IMR-90 (cell line): Measurements from ENCODE around the gene CRYBB1. TPM values are rescaled to one million over a fixed set of nuclear protein-coding genes. Genes with fewer than 3 reads are reported as not detected.

Experiments
- ATAC-seq: fragments of 200-7000 bp; cut with Tn5 transposase; 2 replicates; pipeline ENCODE4 v1.9.1; 2020; ENCODE audit warnings: low read depth, mild to moderate bottlenecking, moderate library complexity
- BruUV-seq: library from RNA; stranded (reverse); fragments of 400-500 nt; replicated peaks from 2 replicates; lab custom pipeline; 2021; lab: Mats Ljungman, UMichigan
- CTCF ChIA-PET: fragments of 300-600 bp; formaldehyde crosslinking; extraction: SDS; loops from one replicate; lab custom pipeline; 2021; ENCODE audit warnings: antibody characterized with exemption; lab: Yijun Ruan, JAX
- POLR2A ChIA-PET: fragments of 300-600 bp; sonication (Branson Sonifier 250); formaldehyde crosslinking; loops from one replicate; lab custom pipeline; 2022; ENCODE audit warnings: antibody characterized with exemption; ENCODE audit not compliant: unreplicated experiment; lab: Charles Lee
- DNase-seq: peaks from one replicate; pipeline ENCODE4 v3.0.0; 2013
- H2AFZ ChIP-seq: replicated peaks from 2 replicates; pipeline ENCODE3; 2013; ENCODE audit warnings: low read length, mild to moderate bottlenecking; ENCODE audit not compliant: poor library complexity
- H2AK5ac ChIP-seq: 2 replicates; pipeline ENCODE4 v1.6.1; 2013; ENCODE audit warnings: low read depth, low read length, inconsistent platforms
- H2AK9ac ChIP-seq: replicated peaks from 2 replicates; pipeline ENCODE3; 2013; ENCODE audit warnings: mild to moderate bottlenecking, low read depth, low read length, moderate library complexity; ENCODE audit not compliant: poor library complexity
- H2BK120ac ChIP-seq: 2 replicates; pipeline ENCODE4 v1.6.1; 2013; ENCODE audit warnings: low read depth, low read length, inconsistent platforms
- H2BK15ac ChIP-seq: 3 replicates; pipeline ENCODE4 v1.6.1; 2013; ENCODE audit warnings: low read depth, low read length, inconsistent platforms
- H2BK20ac ChIP-seq: 2 replicates; pipeline ENCODE4 v1.6.1; 2013; ENCODE audit warnings: low read depth, mild to moderate bottlenecking, inconsistent platforms, low read length, moderate library complexity
- H2BK5ac ChIP-seq: 2 replicates; pipeline ENCODE4 v1.6.1; 2013; ENCODE audit warnings: mild to moderate bottlenecking, low read depth, low read length, inconsistent platforms; ENCODE audit not compliant: poor library complexity, severe bottlenecking
- H3K14ac ChIP-seq: replicated peaks from 2 replicates; pipeline ENCODE4 v1.6.1; 2013; ENCODE audit warnings: low read depth, low read length, inconsistent platforms
- H3K18ac ChIP-seq: 2 replicates; pipeline ENCODE4 v1.6.1; 2013; ENCODE audit warnings: low read depth, low read length, control low read depth
- H3K23ac ChIP-seq: 2 replicates; pipeline ENCODE4 v1.6.1; 2013; ENCODE audit warnings: low read depth, low read length, inconsistent platforms
- H3K27ac ChIP-seq: 2 replicates; pipeline ENCODE4 v1.5.1; 2013; ENCODE audit warnings: mild to moderate bottlenecking, control low read depth, low read length; ENCODE audit not compliant: insufficient read depth
- H3K27me3 ChIP-seq: 2 replicates; pipeline ENCODE4 v1.6.1; 2013; ENCODE audit warnings: low read length; ENCODE audit not compliant: control insufficient read depth, insufficient read depth
- H3K36me3 ChIP-seq: 2 replicates; pipeline ENCODE4 v1.6.1; 2013; ENCODE audit warnings: low read length, mixed read lengths; ENCODE audit not compliant: control insufficient read depth, insufficient read depth
- H3K4ac ChIP-seq: 2 replicates; pipeline ENCODE4 v1.6.1; 2013; ENCODE audit warnings: low read depth, low read length, inconsistent platforms
- H3K4me1 ChIP-seq: 2 replicates; pipeline ENCODE4 v1.6.1; 2013; ENCODE audit warnings: low read length, mixed read lengths; ENCODE audit not compliant: control insufficient read depth, insufficient read depth
- H3K4me2 ChIP-seq: 2 replicates; pipeline ENCODE4 v1.6.1; 2013; ENCODE audit warnings: low read depth, mild to moderate bottlenecking, control low read depth, low read length, moderate library complexity
- H3K4me3 ChIP-seq: 2 replicates; pipeline ENCODE4 v1.5.1; 2013; ENCODE audit warnings: low read depth, mild to moderate bottlenecking, control low read depth, low read length, moderate library complexity; ENCODE audit not compliant: insufficient read depth
- H3K56ac ChIP-seq: 2 replicates; pipeline ENCODE4 v1.6.1; 2013; ENCODE audit warnings: low read length, inconsistent platforms; ENCODE audit not compliant: insufficient read depth; ENCODE audit errors: extremely low read depth
- H3K79me1 ChIP-seq, 2 experiments: 2 replicates each; pipeline ENCODE4 v1.6.1; 2013; ENCODE audit warnings: low read length in 2 of 2, inconsistent platforms in 1 of 2, low read depth in 1 of 2
- H3K9ac ChIP-seq: 2 replicates; pipeline ENCODE4 v1.6.1; 2013; ENCODE audit warnings: low read depth, low read length, control low read depth
- H3K9me1 ChIP-seq: 2 replicates; pipeline ENCODE4 v1.6.1; 2013; ENCODE audit warnings: low read length, inconsistent platforms; ENCODE audit not compliant: insufficient read depth
- H3K9me3 ChIP-seq: 2 replicates; pipeline ENCODE4 v1.6.1; 2013; ENCODE audit warnings: low read length; ENCODE audit not compliant: control insufficient read depth, insufficient read depth
- H4K20me1 ChIP-seq: 2 replicates; pipeline ENCODE4 v1.6.1; 2013; ENCODE audit warnings: low read length, inconsistent platforms; ENCODE audit not compliant: insufficient read depth
- H4K5ac ChIP-seq: 2 replicates; pipeline ENCODE4 v1.6.1; 2013; ENCODE audit warnings: mild to moderate bottlenecking, low read depth, low read length, control low read depth
- H4K8ac ChIP-seq, 2 experiments: 2 replicates each; pipeline ENCODE4 v1.6.1; 2013; ENCODE audit warnings: low read depth in 2 of 2, low read length in 2 of 2, control low read depth in 1 of 2, inconsistent platforms in 1 of 2
- H4K91ac ChIP-seq: 2 replicates; pipeline ENCODE4 v1.6.1; 2013; ENCODE audit warnings: low read depth, low read length, inconsistent platforms; ENCODE audit not compliant: insufficient read depth
- BHLHE40 ChIP-seq: fragments of 150-350 bp; IDR thresholded peaks from 2 replicates; pipeline ENCODE4 v1.6.1; 2016; ENCODE audit warnings: mild to moderate bottlenecking, low read depth, low read length
- CEBPB ChIP-seq: IDR thresholded peaks from 2 replicates; pipeline ENCODE4 v1.6.1; 2012; ENCODE audit warnings: low read depth, low read length, improper control_type of control experiment
- CHD1 ChIP-seq: IDR thresholded peaks from 2 replicates; pipeline ENCODE4 v1.6.1; 2012; ENCODE audit warnings: low read depth, low read length, improper control_type of control experiment
- CTCF ChIP-seq: conservative IDR thresholded peaks from 2 replicates; pipeline ENCODE4 v1.5.1; 2012; ENCODE audit warnings: mild to moderate bottlenecking, low read depth, low read length, improper control_type of control experiment
- ELK1 ChIP-seq: fragments of 150-350 bp; IDR thresholded peaks from 2 replicates; pipeline ENCODE4 v1.6.1; 2016; ENCODE audit warnings: low read depth, mild to moderate bottlenecking, low read length, moderate library complexity, borderline replicate concordance
- FOS ChIP-seq: fragments of 150-350 bp; IDR thresholded peaks from 2 replicates; pipeline ENCODE4 v1.6.1; 2016; ENCODE audit warnings: low read depth, low read length
- MAFK ChIP-seq: IDR thresholded peaks from 2 replicates; pipeline ENCODE4 v1.6.1; 2012; ENCODE audit warnings: low read depth, low read length, improper control_type of control experiment
- MAZ ChIP-seq: IDR thresholded peaks from 2 replicates; pipeline ENCODE4 v1.6.1; 2012; ENCODE audit warnings: low read depth, mild to moderate bottlenecking, low read length, improper control_type of control experiment, moderate library complexity, borderline replicate concordance
- MXI1 ChIP-seq: IDR thresholded peaks from 2 replicates; pipeline ENCODE4 v1.6.1; 2012; ENCODE audit warnings: low read depth, mild to moderate bottlenecking, low read length, moderate library complexity, borderline replicate concordance
- NFE2L2 ChIP-seq: fragments of 150-350 bp; IDR thresholded peaks from 2 replicates; pipeline ENCODE4 v1.6.1; 2016; ENCODE audit warnings: low read depth, mild to moderate bottlenecking, low read length
- POLR2A ChIP-seq: IDR thresholded peaks from 2 replicates; pipeline ENCODE4 v1.6.1; 2012; ENCODE audit warnings: mild to moderate bottlenecking, low read depth, low read length
- RAD21 ChIP-seq: IDR thresholded peaks from 2 replicates; pipeline ENCODE4 v1.6.1; 2012; ENCODE audit warnings: low read length, improper control_type of control experiment
- RCOR1 ChIP-seq: IDR thresholded peaks from 2 replicates; pipeline ENCODE4 v1.6.1; 2012; ENCODE audit warnings: mild to moderate bottlenecking, low read length, improper control_type of control experiment; ENCODE audit not compliant: insufficient replicate concordance
- RFX5 ChIP-seq: IDR thresholded peaks from 2 replicates; pipeline ENCODE4 v1.8.0; 2012; ENCODE audit warnings: low read depth, mild to moderate bottlenecking, low read length, moderate library complexity
- SMC3 ChIP-seq: fragments of 150-350 bp; IDR thresholded peaks from 2 replicates; pipeline ENCODE4 v1.6.1; 2016; ENCODE audit warnings: low read depth, mild to moderate bottlenecking, antibody characterized with exemption, low read length, moderate library complexity
- USF2 ChIP-seq: fragments of 150-350 bp; IDR thresholded peaks from 2 replicates; pipeline ENCODE4 v1.6.1; 2017; ENCODE audit warnings: mild to moderate bottlenecking, antibody characterized with exemption, low read length, low read depth
- WGBS, 2 experiments: methylation state at CpG; one replicate each; pipeline versions ENCODE4 v1.1.5 to v1.1.7; 2013; ENCODE audit warnings: missing lambda C conversion rate in 2 of 2; ENCODE audit not compliant: insufficient read length in 1 of 2; ENCODE audit errors: extremely low coverage in 2 of 2; 5-methylcytosine and 5-hydroxymethylcytosine counted together
- dilution Hi-C: fragments of 300-500 bp; cut with HindIII; formaldehyde crosslinking; loops from one replicate; pipeline ENCODE4 v1.14.3; 2018; ENCODE audit warnings: low sequenced_read_pairs; ENCODE audit not compliant: unreplicated experiment
- in situ Hi-C: fragments of 300-500 bp; cut with MboI; formaldehyde crosslinking; loops from 3 replicates; pipeline ENCODE4 v1.14.3; 2019; ENCODE audit warnings: low sequenced_read_pairs, inconsistent platforms, mixed read lengths
- intact Hi-C: fragments of 100-400 bp; cut with micrococcal nuclease; formaldehyde crosslinking; loops from 2 replicates; pipeline ENCODE4 v1.10.0; 2022
- polyA plus RNA-seq, 3 experiments: library from polyadenylated mRNA; depleted of rRNA; stranded (reverse); fragments of >200 nt; gene quantifications; 2 replicates each; pipeline ENCODE4 v1.2.3, GENCODE V29; 2012; ENCODE audit warnings: low replicate concordance in 1 of 3
- total RNA-seq: library from RNA; depleted of rRNA; stranded (reverse); fragments of >200 nt; gene quantifications from 2 replicates; pipeline ENCODE4 v1.2.3, GENCODE V29; 2012

CRYBB1 gene
- total and polyA plus RNA-seq, 2 of the 4 experiments (the other 2 are of a cell fraction), result not detected

- H3K27me3 ChIP-seq, result peaks cover 51% of the 10 kb centered on the region
- CTCF ChIA-PET, result no interaction called here
These were observed 30.2 kb upstream of the CRYBB1 start for GRCh38 chr22:26648011-26648497.

More at GRCh38 chr22:26648011-26648497, 30.2 kb upstream of the CRYBB1 start:
- no peak for DNase-seq
- Histone ChIP-seq H2AFZ (peak overlapping the region; percentile 61), H3K23ac (no peak overlapping the region), H2AK5ac (no peak overlapping the region), H3K9me1 (peaks cover 10% of the 10 kb centered on the region; the same call in 1 of the 2 replicates), H3K4me3 (no peak overlapping the region), H3K27ac (no peak overlapping the region), H3K4me1 (peaks cover 6% of the 10 kb centered on the region), H4K91ac (no peak overlapping the region), H2BK120ac (no peak overlapping the region), H2BK20ac (no peak overlapping the region), H3K14ac (no peak overlapping the region), H4K8ac (no peak overlapping the region), H2AK9ac (peak overlapping the region; percentile 23), H3K4ac (no peak overlapping the region), H4K5ac (no peak overlapping the region), H3K4me2 (no peak overlapping the region), H2BK5ac (no peak overlapping the region), H2BK15ac (no peak overlapping the region), H3K9me3 (peaks cover 2% of the 10 kb centered on the region), H3K9ac (no peak overlapping the region), H4K20me1 (no peaks in the 10 kb centered on the region), H3K36me3 (no peaks in the 10 kb centered on the region), H3K18ac (no peak overlapping the region), H3K56ac (no peak overlapping the region), H3K79me1 (no peaks in the 10 kb centered on the region)
- 24% methylated on average over 11 of the region's 17 CpGs; no CpG with 5 or more reads in 1 of the 2 experiments for whole genome bisulfite sequencing, 2 experiments
- dilution Hi-C loops, result no loop called here
- TF ChIP-seq CEBPB (no peak), RFX5 (no peak), BHLHE40 (no peak), SMC3 (no peak), MXI1 (no peak), RCOR1 (no peak), FOS (no peak), MAZ (no peak), CTCF (no peak), NFE2L2 (no peak), USF2 (no peak), CHD1 (no peak), RAD21 (no peak), POLR2A (no peak), ELK1 (no peak), MAFK (no peak)
- in situ Hi-C loops, result no loop called here
- intact Hi-C loops, result no loop called here
- no TSS peak for BruUV-seq
- no peak for ATAC-seq
- POLR2A ChIA-PET, result no interaction called here
